NCI-H187 (cell line): ENCODE data around the gene PLBD2.

ENCODE experiments used
- DNase-seq, 2 experiments: peaks; one replicate each; lab custom pipeline; 2025; lab: John Stamatoyannopoulos, UW

The PLBD2 gene

DNA sequence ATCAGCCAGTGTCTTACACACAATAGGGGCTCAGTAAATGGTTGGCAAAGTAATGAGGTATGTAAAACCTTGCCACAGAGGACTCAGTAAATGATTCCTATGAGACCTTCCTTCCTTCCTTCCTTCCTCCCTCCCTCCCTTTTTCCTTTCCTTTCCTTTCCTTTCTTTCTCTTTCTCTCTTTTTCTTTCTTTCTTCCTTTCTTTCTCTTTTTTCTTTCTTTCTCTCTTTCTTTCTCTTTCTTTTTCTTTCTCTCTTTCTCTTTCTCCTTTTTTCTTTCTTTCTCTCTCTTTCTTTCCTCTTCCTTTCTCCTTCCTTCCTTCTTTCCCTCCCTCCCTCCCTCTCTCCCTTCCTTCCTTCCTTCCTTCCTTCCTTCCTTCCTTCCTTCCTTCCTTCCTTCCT, 37.8 kb downstream of the PLBD2 start:
- DNase-seq: no peak

GRCh38 chr12:113396828-113397496, 38.6 kb downstream of the PLBD2 start:
- DNase-seq: no peak

DNA sequence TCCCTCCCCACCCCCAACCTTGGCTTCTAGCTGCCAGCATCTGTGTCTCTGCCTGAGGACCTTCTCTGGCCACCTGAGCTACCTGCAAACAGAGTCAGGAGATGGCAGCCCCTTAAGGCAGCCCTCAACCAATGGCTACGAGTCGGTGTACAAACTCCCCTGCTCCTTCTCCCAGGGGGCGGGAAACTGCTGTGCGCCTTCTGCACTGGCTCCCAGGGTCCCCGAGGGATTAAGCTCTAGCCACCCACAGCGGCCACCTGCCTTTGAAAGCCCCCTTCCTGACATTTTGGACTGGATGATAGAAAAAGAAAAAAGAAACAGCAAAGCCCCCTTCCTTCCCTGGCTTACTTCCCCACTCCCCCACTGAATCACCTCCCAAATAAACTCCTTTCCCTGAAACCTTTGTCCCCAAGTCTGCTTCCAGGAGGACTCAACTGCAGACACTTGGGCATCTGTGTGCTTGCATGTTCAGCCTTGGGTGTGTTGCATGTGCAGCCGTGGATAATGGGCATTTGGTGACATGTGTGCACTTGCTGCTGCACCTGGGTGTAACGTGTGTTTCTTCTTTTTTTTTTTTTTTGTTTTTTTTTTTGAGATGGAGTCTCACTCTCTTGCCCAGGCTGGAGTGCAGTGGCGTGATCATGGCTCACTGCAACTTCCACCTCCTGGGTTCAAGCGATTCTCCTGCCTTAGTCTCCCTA, 39.3 kb downstream of the PLBD2 start:
- no peak for DNase-seq

DNA sequence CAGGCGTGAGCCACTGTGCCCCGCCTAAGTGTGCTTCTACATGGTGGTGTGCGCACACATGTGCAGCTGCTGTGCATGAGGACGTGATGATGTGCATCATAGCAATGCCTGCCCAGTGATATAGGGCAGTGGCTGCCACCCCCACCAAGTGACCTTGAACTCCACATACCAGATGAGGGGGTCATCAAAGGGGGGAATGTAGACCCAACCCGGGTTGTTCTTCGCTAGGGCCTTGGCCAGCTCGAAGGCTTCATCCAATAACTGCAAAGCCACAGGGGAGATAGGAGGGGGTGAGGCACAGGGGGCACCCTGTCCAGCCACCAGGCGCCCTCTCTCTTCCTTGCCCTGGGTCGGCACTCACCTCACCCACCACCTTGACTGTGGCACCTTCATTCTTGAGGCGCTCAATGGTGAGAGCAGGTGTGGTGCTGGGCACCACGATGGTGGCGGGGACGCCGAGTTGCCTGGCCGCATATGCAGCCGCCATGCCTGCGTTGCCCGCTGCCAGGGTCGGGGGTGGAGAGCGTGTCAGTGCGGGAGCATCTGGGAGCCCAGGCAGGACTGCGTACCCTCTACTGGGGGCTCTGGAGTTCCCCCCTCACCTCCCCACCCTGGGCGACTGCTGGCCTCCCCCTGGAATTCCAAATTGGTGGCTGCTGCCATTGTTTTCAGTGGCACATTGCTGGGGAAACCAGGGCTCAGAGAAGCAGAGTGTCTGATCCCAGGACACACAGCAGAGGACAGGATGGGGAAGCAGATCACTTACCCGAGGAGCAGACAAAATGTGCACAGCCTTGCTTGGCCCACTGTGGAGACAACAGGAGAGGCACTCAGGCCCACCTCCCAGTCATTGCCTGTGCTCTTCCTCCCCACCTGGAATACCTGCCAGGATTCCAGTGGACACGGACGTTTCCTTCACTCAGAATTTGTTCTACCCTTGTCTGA, 40.2 kb downstream of the PLBD2 start:
- DNase-seq: no peak

DNA sequence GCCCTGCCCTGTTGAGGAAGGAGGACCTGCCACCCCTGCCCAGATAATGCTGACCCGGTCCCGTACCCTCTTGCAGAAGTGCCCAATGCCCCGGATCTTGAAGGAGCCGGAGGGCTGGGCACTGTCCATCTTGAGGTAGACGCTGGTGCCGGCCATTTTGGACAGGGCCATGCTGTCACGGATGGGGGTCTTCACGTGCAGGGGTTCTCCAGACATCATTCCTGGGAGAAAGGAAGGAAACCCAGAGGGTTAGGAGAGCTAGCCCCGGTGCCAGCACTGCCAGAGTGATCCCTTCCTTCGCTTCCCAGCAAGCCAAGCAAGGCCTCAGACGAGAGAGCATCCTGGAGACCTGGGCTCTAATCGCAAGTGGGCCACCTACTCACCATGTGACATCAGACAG, 41.1 kb downstream of the PLBD2 start:
- no peak for DNase-seq

GRCh38 chr12:113400362-113400761, 42.0 kb downstream of the PLBD2 start:
- DNase-seq: no peak

GRCh38 chr12:113401066-113402000, 42.9 kb downstream of the PLBD2 start:
- no peak for DNase-seq

- no peak for DNase-seq
Observed at GRCh38 chr12:113402586-113403260, 44.3 kb downstream of the PLBD2 start.

DNA sequence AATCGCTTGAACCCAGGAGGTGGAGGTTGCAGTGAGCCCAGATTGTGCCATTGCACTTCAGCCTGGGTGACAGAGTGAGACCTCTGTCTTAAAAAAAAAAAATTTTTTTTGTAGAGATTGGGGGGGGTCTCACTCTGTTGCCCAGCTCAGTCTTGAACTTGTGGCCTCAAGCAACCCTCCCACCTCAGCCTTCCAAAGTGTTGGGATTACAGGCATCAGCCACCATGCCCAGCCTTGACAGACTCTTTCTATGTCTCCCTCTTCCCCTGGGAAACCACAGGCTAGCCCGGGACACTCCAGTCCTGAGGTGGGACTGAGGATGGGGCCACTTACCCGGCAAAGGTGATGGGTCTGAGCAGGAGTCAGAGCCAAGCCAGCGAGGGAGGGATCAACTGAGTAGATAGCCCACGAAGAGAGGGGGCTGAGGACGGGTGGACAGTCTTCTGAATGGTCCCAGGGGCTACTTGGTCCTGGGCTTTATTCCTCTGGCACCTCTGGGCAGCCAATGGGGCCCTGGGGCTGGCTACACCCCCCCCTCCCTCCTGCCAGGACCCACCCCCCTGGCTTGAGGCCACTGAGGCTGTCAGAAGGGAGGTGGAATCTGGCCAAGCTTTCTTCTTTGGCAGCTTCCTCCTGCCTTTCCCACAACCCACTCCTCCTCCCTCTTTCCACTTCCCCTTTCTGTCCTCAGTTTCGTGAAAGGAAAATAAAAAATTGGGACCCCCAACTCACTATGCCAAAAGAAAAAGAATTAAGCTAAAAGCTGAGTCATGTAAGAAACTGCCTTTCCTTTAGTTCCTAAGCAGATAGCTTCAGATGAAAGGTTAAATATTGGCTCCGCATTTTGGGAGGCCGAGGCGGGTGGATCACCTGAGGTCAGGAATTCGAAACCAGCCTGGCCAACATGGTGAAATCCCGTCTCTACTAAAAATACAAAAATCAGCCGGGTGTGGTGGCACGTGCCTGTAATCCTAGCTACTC, 45.3 kb downstream of the PLBD2 start, which contains the start of gene SDS:
SDS (minus strand) TSS at position 453 of the 981 bp plus-strand sequence. CDS start 4,179 bp downstream, outside the sequence.
- no peak for DNase-seq

GRCh38 chr12:113405694-113406093, 47.3 kb downstream of the PLBD2 start:
- no peak for DNase-seq

GRCh38 chr12:113407931-113408600, 49.7 kb downstream of the PLBD2 start:
- DNase-seq: no peak

- DNase-seq: no peak
Observed at GRCh38 chr12:113408756-113409298, 50.4 kb downstream of the PLBD2 start.

DNA sequence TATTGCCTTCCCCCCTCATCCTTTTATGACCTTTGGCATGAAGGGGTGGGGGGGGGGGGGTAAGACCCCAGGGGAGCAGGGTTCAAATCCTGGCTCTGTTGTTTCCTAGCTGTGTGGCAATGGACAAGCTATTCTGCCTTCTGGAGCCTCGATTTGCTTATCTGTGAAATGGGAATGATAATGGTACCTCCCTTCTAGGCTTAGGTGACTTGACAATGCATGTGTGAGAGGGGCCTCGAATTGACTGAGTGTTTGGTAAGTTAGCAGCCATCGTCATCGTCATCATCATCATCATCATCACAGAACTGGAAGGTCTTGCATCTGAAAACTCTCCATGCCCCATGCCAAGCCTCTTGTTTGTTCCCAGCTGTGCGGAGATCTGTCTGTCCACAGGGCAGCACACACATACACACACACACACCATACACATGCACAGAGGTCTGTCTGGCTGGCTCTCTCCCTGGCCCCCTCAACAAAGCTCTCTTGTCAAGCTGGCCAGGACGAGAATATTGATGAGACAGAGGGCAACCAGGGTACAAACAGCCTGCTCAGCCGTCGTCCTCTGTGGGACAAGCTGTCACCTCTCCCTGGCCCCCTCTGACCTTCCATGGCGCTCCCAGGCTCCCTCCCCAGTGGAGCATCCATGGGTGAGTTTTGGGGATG, 51.2 kb downstream of the PLBD2 start:
- no peak for DNase-seq

DNA sequence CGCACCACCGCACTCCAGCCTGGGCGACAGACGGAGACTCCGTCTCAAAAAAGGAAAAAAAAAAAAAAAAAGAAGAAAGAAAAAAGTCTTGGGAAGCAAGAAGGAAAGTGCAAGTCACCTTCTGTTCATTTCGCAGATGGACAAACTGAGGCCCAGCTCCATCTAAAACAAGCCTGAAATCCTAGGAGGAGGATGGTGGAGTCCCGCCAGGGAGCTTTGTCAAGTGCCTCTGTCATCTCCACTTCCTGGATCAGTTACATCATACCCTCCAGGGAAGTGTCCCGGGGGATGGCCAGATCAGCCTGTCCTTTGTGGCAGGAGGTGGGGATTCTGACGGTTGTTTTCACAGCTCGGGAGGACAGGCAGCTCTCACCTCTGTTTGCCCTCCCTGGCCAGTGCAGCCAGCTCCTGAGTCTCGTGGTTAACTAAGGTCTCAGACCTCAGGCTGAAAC, 55.1 kb downstream of the PLBD2 start:
- DNase-seq: no peak

DNA sequence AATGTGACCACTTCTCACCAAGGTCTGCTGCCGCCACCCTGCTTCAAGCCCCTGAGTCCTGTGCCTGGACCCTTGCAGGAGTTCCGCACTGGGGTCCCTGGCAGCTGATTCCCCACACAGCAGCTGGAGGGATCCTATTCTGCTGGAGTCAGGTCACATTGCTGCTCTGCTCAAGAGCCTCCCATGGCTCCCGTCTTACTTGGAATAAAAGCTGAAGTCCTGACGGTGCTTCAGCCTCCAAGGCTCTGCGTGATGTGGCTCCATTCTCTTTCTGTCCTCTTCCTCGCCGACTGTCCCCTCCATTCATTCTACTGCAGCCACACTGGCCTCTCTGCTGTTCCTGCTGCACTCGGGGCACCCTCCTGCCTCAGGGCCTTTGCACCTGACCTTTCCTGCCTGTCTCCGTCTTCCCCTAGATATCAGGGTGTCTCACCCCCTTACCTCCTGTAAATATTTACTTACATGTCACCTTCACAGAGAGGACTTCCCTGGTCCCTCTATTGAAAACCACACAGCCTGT, 56.2 kb downstream of the PLBD2 start:
- no peak for DNase-seq

GRCh38 chr12:113416091-113416754, 57.8 kb downstream of the PLBD2 start:
- no peak for DNase-seq

DNA sequence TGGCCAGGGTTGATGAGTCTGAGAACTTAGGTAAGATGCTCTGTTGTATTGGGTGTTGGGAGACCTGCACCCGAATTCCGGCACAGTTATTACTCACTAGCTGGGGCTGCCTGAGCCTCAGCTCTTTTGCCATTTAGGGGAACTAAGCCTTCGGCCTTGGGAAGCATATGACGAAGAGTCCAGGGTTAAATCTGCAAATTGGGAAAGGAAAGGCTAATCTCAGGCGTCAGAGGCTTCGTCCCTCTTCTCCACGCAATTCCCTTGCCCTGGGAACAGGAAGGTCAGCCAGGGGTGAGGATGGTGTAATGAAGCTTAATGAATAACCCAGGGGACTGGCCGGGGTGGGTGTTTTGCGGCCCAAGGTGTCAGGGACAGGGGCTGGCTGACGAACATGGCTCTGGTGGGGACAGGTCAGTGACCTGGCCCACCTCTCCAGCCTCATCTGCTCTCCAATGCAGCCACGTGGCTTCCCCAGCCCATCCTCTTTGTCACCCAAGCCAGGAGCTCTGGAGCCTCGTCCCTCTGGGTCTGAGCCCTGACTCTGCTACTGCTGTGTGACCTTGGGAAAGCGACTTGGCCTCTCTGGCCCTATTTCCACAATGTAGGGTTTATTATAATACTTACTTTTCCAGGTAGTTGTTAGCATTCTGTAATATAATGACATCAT, 60.0 kb downstream of the PLBD2 start:
- no peak for DNase-seq
